ENCODE measurements around the gene PAK1.

- TF ChIP-seq POLR2A (IDR thresholded peaks at IDR 0.05; ENCODE audit: control extremely low read depth in 1 of 2, low read depth in 2 of 2, low read length in 2 of 2): no peak
- TF ChIP-seq CTCF (IDR thresholded peaks at IDR 0.05; ENCODE audit: control extremely low read depth in 1 of 3, insufficient read depth in 1 of 3, low read depth in 1 of 3, low read length in 3 of 3): no peak
- no peak for TF ChIP-seq SP1 (IDR thresholded peaks at IDR 0.05; ENCODE audit: low read depth, low read length)
- no peak for TF ChIP-seq SP2 (IDR thresholded peaks at IDR 0.05; ENCODE audit: low read length)
- no peak for TF ChIP-seq MAX (IDR thresholded peaks at IDR 0.05)
- TF ChIP-seq SRF (IDR thresholded peaks at IDR 0.05; ENCODE audit: low read depth, low read length): no peak
- no peak for TF ChIP-seq SIN3A (conservative IDR thresholded peaks at IDR 0.05 in 1 of 2, IDR thresholded peaks at IDR 0.05 in 1 of 2; ENCODE audit: low read depth in 1 of 2, low read length in 2 of 2)
- TF ChIP-seq EP300 (IDR thresholded peaks at IDR 0.05; ENCODE audit: borderline replicate concordance in 1 of 2, low read depth in 2 of 2, low read length in 2 of 2): no peak
- no peak for TF ChIP-seq POLR2AphosphoS5 (IDR thresholded peaks at IDR 0.05; ENCODE audit: low read depth, low read length)
- no peak for TF ChIP-seq USF2 (IDR thresholded peaks at IDR 0.05; ENCODE audit: low read length)
Measured at GRCh38 chr11:77278595-77279506, 195.0 kb downstream of the PAK1 start.
